SK-N-SH treated with all-trans-retinoic acid at 6 μM for 48 hours (cell line): ENCODE measurements around the gene STN1.

Experiments
- ATAC-seq: fragments of 200-7000 bp; cut with Tn5 transposase; 3 replicates; pipeline ENCODE4 v1.9.1; 2020; ENCODE audit warnings: mild to moderate bottlenecking, moderate library complexity
- ARNTL ChIP-seq: fragments of 450-650 bp; formaldehyde crosslinking; IDR thresholded peaks from 2 replicates; pipeline ENCODE4 v1.5.0; 2020; ENCODE audit warnings: low read depth, mild to moderate bottlenecking, moderate library complexity, borderline replicate concordance
- BACH2 ChIP-seq: fragments of 250-450 bp; sonication (Bioruptor Pico); IDR thresholded peaks from 2 replicates; pipeline ENCODE4 v1.9.0; 2021; ENCODE audit warnings: mild to moderate bottlenecking, borderline replicate concordance
- CSDC2 ChIP-seq: fragments of 250-450 bp; sonication (Bioruptor Pico); IDR thresholded peaks from 2 replicates; pipeline ENCODE4 v1.5.0; 2020; ENCODE audit warnings: mild to moderate bottlenecking, moderate library complexity
- CSRNP3 ChIP-seq: fragments of 250-450 bp; sonication (Bioruptor Pico); IDR thresholded peaks from 2 replicates; pipeline ENCODE4 v1.5.1; 2021; ENCODE audit warnings: mild to moderate bottlenecking, moderate library complexity
- ESRRG ChIP-seq: fragments of 250-450 bp; sonication (Bioruptor Pico); IDR thresholded peaks from 2 replicates; pipeline ENCODE4 v1.6.1; 2021; ENCODE audit warnings: mild to moderate bottlenecking
- ISL1 ChIP-seq: fragments of 250-450 bp; sonication (Bioruptor Pico); IDR thresholded peaks from 2 replicates; pipeline ENCODE4 v2.1.2; 2022; ENCODE audit warnings: mild to moderate bottlenecking, moderate library complexity
- OSR1 ChIP-seq: fragments of 250-450 bp; sonication (Bioruptor Pico); IDR thresholded peaks from 2 replicates; pipeline ENCODE4 v1.8.0; 2022; ENCODE audit warnings: moderate library complexity, mild to moderate bottlenecking, inconsistent platforms
- PATZ1 ChIP-seq: fragments of 250-450 bp; sonication (Bioruptor Pico); IDR thresholded peaks from 2 replicates; pipeline ENCODE4 v1.8.0; 2020; ENCODE audit warnings: mild to moderate bottlenecking, moderate library complexity, borderline replicate concordance
- PPARA ChIP-seq: fragments of 250-450 bp; sonication (Bioruptor Pico); IDR thresholded peaks from 2 replicates; pipeline ENCODE4 v1.5.0; 2020; ENCODE audit warnings: mild to moderate bottlenecking, borderline replicate concordance
- RARB ChIP-seq: fragments of 250-450 bp; sonication (Bioruptor Pico); IDR thresholded peaks from 2 replicates; pipeline ENCODE4 v1.8.0; 2021; ENCODE audit warnings: mild to moderate bottlenecking, moderate library complexity
- SNAI2 ChIP-seq: fragments of 250-450 bp; sonication (Bioruptor Pico); IDR thresholded peaks from 2 replicates; pipeline ENCODE4 v1.5.0; 2020; ENCODE audit warnings: mild to moderate bottlenecking, moderate library complexity
- TOX ChIP-seq: fragments of 250-450 bp; sonication (Bioruptor Pico); IDR thresholded peaks from 2 replicates; pipeline ENCODE4 v1.8.0; 2021; ENCODE audit warnings: mild to moderate bottlenecking, moderate library complexity, borderline replicate concordance
- TSHZ2 ChIP-seq: fragments of 250-450 bp; sonication (Bioruptor Pico); IDR thresholded peaks from 2 replicates; pipeline ENCODE4 v1.5.0; 2020; ENCODE audit warnings: mild to moderate bottlenecking, moderate library complexity
- ZC3H10 ChIP-seq: fragments of 250-450 bp; sonication (Bioruptor Pico); IDR thresholded peaks from 2 replicates; pipeline ENCODE4 v1.5.1; 2021; ENCODE audit warnings: mild to moderate bottlenecking, moderate library complexity
- ZFP3 ChIP-seq: fragments of 250-450 bp; sonication (Bioruptor Pico); IDR thresholded peaks from 2 replicates; pipeline ENCODE4 v1.5.0; 2020; ENCODE audit warnings: mild to moderate bottlenecking, moderate library complexity
- ZFP30 ChIP-seq: fragments of 450-650 bp; formaldehyde crosslinking; IDR thresholded peaks from 2 replicates; pipeline ENCODE4 v1.5.0; 2022; ENCODE audit warnings: mild to moderate bottlenecking, moderate library complexity
- ZNF70 ChIP-seq: fragments of 450-650 bp; formaldehyde crosslinking; IDR thresholded peaks from 2 replicates; pipeline ENCODE4 v1.5.0; 2020; ENCODE audit warnings: mild to moderate bottlenecking, moderate library complexity
- ZNF8 ChIP-seq: fragments of 450-650 bp; formaldehyde crosslinking; IDR thresholded peaks from 2 replicates; pipeline ENCODE4 v1.5.0; 2020; ENCODE audit warnings: mild to moderate bottlenecking, moderate library complexity

STN1 gene

GRCh38 chr10:103916876-103917275 lies 1.1 kb downstream of the STN1 start:
- no peak for ATAC-seq
- TF ChIP-seq PPARA, result no peak
- no peak for TF ChIP-seq ISL1 (CRISPR knock-in tag)
- no peak for TF ChIP-seq TSHZ2 (CRISPR knock-in tag)
- no peak for TF ChIP-seq BACH2 (CRISPR knock-in tag)
- TF ChIP-seq ZFP30 (CRISPR knock-in tag), result no peak
- no peak for TF ChIP-seq SNAI2 (CRISPR knock-in tag)
- TF ChIP-seq PATZ1 (CRISPR knock-in tag), result no peak
- no peak for TF ChIP-seq CSDC2
- no peak for TF ChIP-seq RARB (CRISPR knock-in tag)
- no peak for TF ChIP-seq CSRNP3 (CRISPR knock-in tag)
- no peak for TF ChIP-seq ESRRG (CRISPR knock-in tag)
- no peak for TF ChIP-seq OSR1

- ATAC-seq, result no peak
Measured at GRCh38 chr10:103916254-103916653, 1.7 kb downstream of the STN1 start.

GRCh38 chr10:103915796-103916195 lies 2.2 kb downstream of the STN1 start:
- no peak for TF ChIP-seq ZNF8 (CRISPR knock-in tag)
- TF ChIP-seq PATZ1 (CRISPR knock-in tag), result no peak
- no peak for TF ChIP-seq RARB (CRISPR knock-in tag)
- TF ChIP-seq TSHZ2 (CRISPR knock-in tag), result no peak
- no peak for TF ChIP-seq TOX (CRISPR knock-in tag)
- no peak for ATAC-seq

More at GRCh38 chr10:103916254-103916653, 1.7 kb downstream of the STN1 start:
- TF ChIP-seq PATZ1 (CRISPR knock-in tag), result no peak
- TF ChIP-seq, all 23 proteins: peak for 0

GRCh38 chr10:103912759-103913158 lies 5.2 kb downstream of the STN1 start:
- ATAC-seq, result no peak
- TF ChIP-seq ZC3H10 (CRISPR knock-in tag) (no peak), SNAI2 (CRISPR knock-in tag) (no peak), PATZ1 (CRISPR knock-in tag) (no peak), ARNTL (CRISPR knock-in tag) (no peak), ZFP3 (no peak), RARB (CRISPR knock-in tag) (no peak), ISL1 (CRISPR knock-in tag) (no peak), CSRNP3 (CRISPR knock-in tag) (no peak), PPARA (no peak), ESRRG (CRISPR knock-in tag) (no peak), BACH2 (CRISPR knock-in tag) (no peak), ZNF70 (CRISPR knock-in tag) (no peak)
